KMS-11 (cell line): ENCODE results near the gene ADCY5.

Source experiments
- H2AFZ ChIP-seq: fragments of 200-600 bp; sonication (generic); 2 replicates; pipeline ENCODE4 v1.6.1; 2016; ENCODE audit warnings: antibody characterized with exemption, mixed run types, low read depth
- H3K27ac ChIP-seq: fragments of 200-600 bp; sonication (generic); 2 replicates; pipeline ENCODE4 v1.6.1; 2016; ENCODE audit warnings: mild to moderate bottlenecking, mixed run types
- H3K27me3 ChIP-seq: fragments of 200-600 bp; sonication (generic); 2 replicates; pipeline ENCODE4 v1.6.1; 2017; ENCODE audit warnings: mild to moderate bottlenecking, low read depth, mixed run types, moderate library complexity; ENCODE audit not compliant: insufficient read depth
- H3K36me3 ChIP-seq: fragments of 200-600 bp; sonication (generic); 2 replicates; pipeline ENCODE4 v1.6.1; 2017; ENCODE audit warnings: mild to moderate bottlenecking, mixed run types; ENCODE audit not compliant: insufficient read depth
- H3K4me1 ChIP-seq: fragments of 200-600 bp; sonication (generic); 2 replicates; pipeline ENCODE4 v1.6.1; 2016; ENCODE audit warnings: mild to moderate bottlenecking, low read depth, mixed run types; ENCODE audit not compliant: poor library complexity, severe bottlenecking
- H3K4me2 ChIP-seq: fragments of 200-600 bp; sonication (generic); 2 replicates; pipeline ENCODE4 v1.7.0; 2016; ENCODE audit warnings: mild to moderate bottlenecking, mixed run types
- H3K4me3 ChIP-seq: fragments of 200-600 bp; sonication (generic); IDR thresholded peaks from 2 replicates; pipeline ENCODE4 v1.6.1; 2017; ENCODE audit warnings: low read depth, low read length, mixed read lengths; ENCODE audit not compliant: insufficient read depth
- H3K79me2 ChIP-seq: fragments of 200-600 bp; sonication (generic); 2 replicates; pipeline ENCODE4 v1.6.1; 2016; ENCODE audit warnings: low read depth, mixed run types; ENCODE audit not compliant: insufficient read depth
- H3K9ac ChIP-seq: fragments of 200-600 bp; sonication (generic); 2 replicates; pipeline ENCODE4 v1.6.1; 2016; ENCODE audit warnings: mild to moderate bottlenecking, mixed run types
- H4K20me1 ChIP-seq: fragments of 200-600 bp; sonication (generic); 2 replicates; pipeline ENCODE4 v1.6.1; 2016; ENCODE audit warnings: mild to moderate bottlenecking, mixed run types; ENCODE audit not compliant: insufficient read depth
- TF ChIP-seq, protein P1 (sequence below): fragments of 200-600 bp; sonication (generic); conservative IDR thresholded peaks from 2 replicates; pipeline ENCODE4 v1.6.1; 2017; ENCODE audit warnings: low read depth, mild to moderate bottlenecking, antibody characterized with exemption, low read length, moderate library complexity, mixed read lengths

The ADCY5 gene

GRCh38 chr3:123379041-123379830 lies 69.7 kb downstream of the ADCY5 start:
- Histone ChIP-seq H3K4me3 (no peak overlapping the region), H3K27me3 (no peaks in the 10 kb centered on the region), H4K20me1 (no peaks in the 10 kb centered on the region), H3K9ac (no peak overlapping the region), H3K4me2 (no peak overlapping the region), H2AFZ (no peak overlapping the region), H3K36me3 (no peaks in the 10 kb centered on the region), H3K27ac (no peak overlapping the region), H3K4me1 (no peaks in the 10 kb centered on the region), H3K79me2 (no peaks in the 10 kb centered on the region)
- TF ChIP-seq, protein P1, sequence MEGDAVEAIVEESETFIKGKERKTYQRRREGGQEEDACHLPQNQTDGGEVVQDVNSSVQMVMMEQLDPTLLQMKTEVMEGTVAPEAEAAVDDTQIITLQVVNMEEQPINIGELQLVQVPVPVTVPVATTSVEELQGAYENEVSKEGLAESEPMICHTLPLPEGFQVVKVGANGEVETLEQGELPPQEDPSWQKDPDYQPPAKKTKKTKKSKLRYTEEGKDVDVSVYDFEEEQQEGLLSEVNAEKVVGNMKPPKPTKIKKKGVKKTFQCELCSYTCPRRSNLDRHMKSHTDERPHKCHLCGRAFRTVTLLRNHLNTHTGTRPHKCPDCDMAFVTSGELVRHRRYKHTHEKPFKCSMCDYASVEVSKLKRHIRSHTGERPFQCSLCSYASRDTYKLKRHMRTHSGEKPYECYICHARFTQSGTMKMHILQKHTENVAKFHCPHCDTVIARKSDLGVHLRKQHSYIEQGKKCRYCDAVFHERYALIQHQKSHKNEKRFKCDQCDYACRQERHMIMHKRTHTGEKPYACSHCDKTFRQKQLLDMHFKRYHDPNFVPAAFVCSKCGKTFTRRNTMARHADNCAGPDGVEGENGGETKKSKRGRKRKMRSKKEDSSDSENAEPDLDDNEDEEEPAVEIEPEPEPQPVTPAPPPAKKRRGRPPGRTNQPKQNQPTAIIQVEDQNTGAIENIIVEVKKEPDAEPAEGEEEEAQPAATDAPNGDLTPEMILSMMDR = no peak

GRCh38 chr3:123378409-123378915 lies 70.4 kb downstream of the ADCY5 start:
- no peaks in the 10 kb centered on the region for H3K4me1 ChIP-seq
- no peak overlapping the region for H3K4me2 ChIP-seq
- H3K27ac ChIP-seq = no peak overlapping the region
- H2AFZ ChIP-seq = no peak overlapping the region
- no peaks in the 10 kb centered on the region for H3K27me3 ChIP-seq
- no peak overlapping the region for H3K9ac ChIP-seq
- no peaks in the 10 kb centered on the region for H4K20me1 ChIP-seq
- H3K4me3 ChIP-seq = no peak overlapping the region
- no peaks in the 10 kb centered on the region for H3K79me2 ChIP-seq
- TF ChIP-seq, protein P1 = no peak
- no peaks in the 10 kb centered on the region for H3K36me3 ChIP-seq

DNA sequence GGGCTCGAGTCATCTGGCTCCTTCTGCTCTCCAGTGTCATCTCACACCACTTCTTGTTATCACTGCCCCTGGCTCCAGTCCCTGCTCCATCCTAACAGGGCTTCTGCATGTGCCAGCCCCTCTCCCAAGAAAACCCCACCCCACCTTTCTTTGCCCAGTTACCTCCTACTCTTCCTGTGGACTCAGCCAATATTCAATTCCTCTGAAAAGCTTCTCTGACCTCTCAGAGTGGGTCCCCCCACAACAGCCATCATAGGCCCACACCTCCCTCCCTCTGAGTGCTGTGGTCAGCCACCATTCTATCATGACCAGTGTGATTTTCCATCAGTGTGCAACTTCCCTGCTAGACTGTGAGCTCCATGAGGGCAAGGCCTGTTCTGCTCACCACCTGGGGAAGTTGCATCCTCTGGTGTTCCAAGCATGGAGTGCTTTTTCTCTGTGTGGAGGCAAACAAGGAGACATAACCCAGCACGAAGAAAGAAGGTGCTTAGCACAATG lies 71.6 kb downstream of the ADCY5 start:
- H3K4me3 ChIP-seq = no peak overlapping the region
- TF ChIP-seq, protein P1 = no peak
- H3K9ac ChIP-seq = no peak overlapping the region
- H3K4me1 ChIP-seq = no peaks in the 10 kb centered on the region
- H2AFZ ChIP-seq = no peak overlapping the region
- H3K36me3 ChIP-seq = no peaks in the 10 kb centered on the region
- no peaks in the 10 kb centered on the region for H4K20me1 ChIP-seq
- no peaks in the 10 kb centered on the region for H3K27me3 ChIP-seq
- no peak overlapping the region for H3K27ac ChIP-seq
- H3K4me2 ChIP-seq = no peak overlapping the region
- H3K79me2 ChIP-seq = no peaks in the 10 kb centered on the region

GRCh38 chr3:123376451-123377242 lies 72.2 kb downstream of the ADCY5 start:
- H3K36me3 ChIP-seq = no peaks in the 10 kb centered on the region
- no peaks in the 10 kb centered on the region for H3K27me3 ChIP-seq
- no peak overlapping the region for H3K4me3 ChIP-seq
- no peak overlapping the region for H3K4me2 ChIP-seq
- no peaks in the 10 kb centered on the region for H3K4me1 ChIP-seq
- H3K79me2 ChIP-seq = no peaks in the 10 kb centered on the region
- no peaks in the 10 kb centered on the region for H4K20me1 ChIP-seq
- TF ChIP-seq, protein P1 = no peak
- no peak overlapping the region for H3K27ac ChIP-seq
- no peak overlapping the region for H2AFZ ChIP-seq
- no peak overlapping the region for H3K9ac ChIP-seq
